ENCODE data around the gene RUFY4.
"Not testable (repeated sequence)": the region's sequence is repeated elsewhere in the genome, so short reads cannot be mapped to it uniquely, and the experiment has no call there.

The RUFY4 gene

DNA sequence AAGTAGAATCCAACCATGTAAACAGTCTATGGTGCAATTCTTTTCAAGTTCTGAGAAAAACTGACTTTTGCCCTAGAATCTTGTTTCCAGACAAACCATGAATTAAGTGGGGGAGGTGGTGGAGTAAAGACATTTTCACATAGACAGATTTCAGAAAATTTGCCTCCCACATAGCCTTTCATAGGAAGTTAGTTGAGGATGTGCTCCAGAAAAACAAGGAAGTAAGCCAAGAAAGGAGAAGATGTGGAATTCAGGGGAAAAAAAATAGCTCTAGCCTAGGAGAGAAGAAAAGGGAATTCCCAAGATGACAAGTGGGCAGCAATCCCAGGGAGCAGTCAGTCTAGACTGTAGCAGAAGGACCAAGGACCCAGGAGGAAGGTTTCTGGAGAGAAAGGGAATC lies 17.4 kb downstream of the RUFY4 start:
- DNase-seq (ENCODE audit: low spot score) = no peak

DNA sequence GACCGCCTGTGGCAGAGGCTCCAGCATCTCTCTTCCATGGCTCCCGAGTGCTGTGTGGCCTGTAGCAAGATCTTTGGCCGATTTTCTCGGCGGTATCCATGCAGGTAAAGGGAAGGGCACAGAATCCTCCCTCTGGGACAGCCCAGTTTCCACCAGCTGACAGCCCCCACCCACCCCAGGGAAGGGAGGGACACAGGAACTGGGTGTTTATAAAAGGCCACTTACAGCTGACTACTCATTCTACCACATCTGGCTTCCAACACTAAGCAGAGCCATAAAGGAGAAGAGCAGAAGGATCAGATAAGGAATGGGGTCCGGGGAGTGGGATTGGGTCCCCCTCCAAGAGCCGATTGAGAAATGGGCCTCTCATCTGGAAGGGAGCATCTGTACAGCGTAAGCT lies 20.2 kb downstream of the RUFY4 start:
- DNase-seq (ENCODE audit: low spot score) = no peak

DNA sequence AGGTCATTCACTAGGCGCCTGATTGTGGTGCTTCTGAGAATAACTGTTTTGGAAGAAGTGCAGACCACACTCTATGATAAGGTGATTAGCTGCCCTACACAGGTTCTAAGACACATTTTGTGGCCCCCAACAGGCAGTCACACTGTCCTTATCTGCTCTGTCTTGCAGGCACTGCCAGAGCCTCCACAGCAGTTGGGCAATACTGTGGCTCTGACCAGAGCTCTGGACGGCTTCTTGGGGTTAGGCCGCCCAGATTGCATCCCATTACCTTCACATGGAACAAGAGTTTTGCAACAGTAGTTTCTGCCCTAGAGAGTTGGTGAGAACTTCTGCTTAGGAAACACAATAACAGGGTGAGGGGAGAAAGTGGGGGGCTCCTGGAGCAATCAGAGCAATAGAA lies 22.7 kb downstream of the RUFY4 start:
- peak; percentile 2 for DNase-seq (ENCODE audit: low spot score)

DNA sequence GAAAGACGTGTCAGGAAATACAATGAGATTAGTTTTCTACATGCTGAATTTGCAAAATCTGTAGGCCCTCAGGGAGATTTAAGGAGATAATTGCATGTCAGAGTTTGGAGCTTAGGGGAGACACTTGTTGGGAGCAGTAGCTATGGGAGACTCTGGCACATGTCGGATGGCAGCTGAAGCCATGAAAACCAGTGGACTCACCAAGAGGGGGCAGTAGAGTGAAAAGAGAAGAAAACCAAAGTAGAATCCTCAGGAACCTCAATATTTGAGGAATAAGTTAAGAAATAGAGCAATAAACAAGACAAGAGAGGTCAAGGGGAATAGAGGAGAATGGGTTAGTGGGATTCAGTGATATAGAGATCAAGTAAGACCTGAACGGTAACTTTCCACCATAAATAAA lies 24.8 kb downstream of the RUFY4 start:
- peak; percentile 2 for DNase-seq (ENCODE audit: low spot score)

DNA sequence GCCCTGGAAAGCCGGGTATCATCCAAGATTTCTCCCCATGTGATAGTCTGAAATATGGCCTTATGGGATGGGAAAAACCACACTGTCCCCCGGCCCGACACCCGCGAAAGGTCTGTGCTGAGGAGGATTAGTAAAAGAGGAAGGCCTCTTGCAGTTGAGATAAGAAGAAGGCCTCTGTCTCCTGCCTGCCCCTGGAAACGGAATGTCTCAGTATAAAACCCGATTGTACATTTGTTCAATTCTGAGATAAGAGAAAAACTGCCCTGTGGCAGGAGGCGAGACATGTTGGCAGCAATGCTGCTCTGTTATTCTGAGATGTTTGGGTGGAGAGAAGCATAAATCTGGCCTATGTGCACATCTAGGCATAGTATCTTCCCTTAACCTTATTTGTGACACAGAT lies 26.8 kb downstream of the RUFY4 start:
- DNase-seq (ENCODE audit: low spot score) = no peak

DNA sequence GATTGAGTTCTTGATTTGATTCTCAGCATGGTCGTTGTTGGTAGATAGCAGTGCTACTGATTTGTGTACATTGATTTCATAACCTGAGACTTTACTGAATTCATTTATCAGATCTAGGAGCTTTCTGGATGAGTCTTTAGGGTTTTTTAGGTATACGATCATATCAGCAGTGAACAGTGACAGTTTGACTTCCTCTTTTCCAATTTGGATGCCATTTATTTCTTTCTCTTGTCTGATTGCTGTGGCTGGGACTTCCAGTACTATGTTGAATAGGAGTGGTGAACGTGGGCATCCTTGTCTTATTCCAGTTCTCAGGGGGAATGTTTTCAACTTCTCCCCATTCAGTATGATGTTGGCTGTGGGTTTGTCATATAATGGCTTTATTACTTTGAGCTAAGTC lies 28.9 kb downstream of the RUFY4 start:
- no peak for DNase-seq (ENCODE audit: low spot score)

DNA sequence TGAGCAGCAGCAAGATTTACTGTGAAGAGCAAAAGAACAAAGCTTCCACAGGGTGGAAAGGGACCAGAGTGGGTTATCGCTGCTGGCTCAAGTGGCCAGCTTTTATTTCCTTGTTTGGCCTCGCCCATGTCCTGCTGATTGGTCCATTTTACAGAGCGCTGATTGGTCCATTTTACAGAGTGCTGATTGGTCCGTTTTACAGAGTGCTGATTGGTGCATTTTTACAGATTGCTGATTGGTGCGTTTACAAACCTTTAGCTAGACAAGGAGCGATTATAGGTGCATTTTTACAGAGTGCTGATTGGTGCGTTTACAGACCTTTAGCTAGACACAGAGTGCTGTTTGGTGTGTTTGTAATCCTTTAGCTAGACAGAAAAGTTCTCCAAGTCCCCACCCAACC lies 39.8 kb downstream of the RUFY4 start:
- not testable (repeated sequence) for DNase-seq (ENCODE audit: low spot score)

DNA sequence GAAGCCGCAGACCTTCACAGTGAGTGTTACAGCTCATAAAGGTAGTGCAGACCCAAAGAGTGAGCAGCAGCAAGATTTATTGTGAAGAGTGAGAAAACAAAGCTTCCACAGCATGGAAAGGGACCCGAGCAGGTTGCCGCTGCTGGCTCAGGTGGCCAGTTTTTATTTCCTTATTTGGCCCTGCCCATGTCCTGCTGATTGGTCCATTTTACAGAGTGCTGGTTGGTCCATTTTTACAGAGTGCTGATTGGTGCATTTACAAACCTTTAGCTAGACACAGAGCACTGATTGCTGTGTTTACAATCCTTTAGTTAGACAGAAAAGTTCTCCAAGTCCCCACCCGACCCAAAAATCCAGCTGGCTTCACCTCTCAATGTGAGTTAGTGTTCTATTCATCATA lies 52.7 kb downstream of the RUFY4 start:
- not testable (repeated sequence) for DNase-seq (ENCODE audit: low spot score)

DNA sequence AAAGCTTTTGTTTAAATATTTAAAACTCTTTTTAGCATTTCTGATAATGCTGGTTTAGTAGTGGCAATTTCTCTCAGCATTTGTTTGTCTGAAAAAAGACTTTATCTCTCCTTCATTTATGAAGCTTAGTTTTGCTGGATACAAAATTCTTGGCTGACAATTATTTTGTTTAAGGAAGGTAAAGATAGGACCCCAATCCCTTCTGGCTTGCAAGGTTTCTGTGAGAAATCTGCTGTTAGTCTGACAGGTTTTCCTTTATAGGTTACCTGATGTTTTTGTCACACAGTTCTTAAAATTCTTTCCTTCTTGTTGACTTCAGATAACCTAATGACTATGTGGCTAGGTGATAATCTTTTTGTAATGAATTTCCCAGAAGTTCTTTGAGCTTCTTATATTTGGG lies 53.2 kb downstream of the RUFY4 start:
- DNase-seq (ENCODE audit: low spot score) = not testable (repeated sequence)

DNA sequence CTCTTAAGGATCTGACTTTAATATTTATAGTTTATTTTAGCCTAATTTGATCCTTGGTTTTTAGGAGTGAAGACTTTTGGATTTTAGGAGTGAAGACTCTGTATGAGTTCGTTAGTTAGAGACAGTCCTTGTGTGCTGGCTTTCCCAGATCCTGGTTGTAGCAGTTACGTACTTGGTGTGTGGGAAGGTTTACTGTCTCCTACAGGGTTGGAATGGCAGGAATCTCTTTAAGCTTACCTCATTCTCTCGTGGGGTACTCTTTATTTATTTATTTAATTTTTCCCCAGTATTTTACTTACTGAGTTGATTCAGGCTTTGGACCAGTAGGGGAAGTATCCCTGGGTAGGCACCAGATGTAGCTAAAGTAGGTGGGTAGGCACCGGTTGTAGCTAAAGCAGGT lies 54.9 kb downstream of the RUFY4 start:
- no peak for DNase-seq (ENCODE audit: low spot score)

DNA sequence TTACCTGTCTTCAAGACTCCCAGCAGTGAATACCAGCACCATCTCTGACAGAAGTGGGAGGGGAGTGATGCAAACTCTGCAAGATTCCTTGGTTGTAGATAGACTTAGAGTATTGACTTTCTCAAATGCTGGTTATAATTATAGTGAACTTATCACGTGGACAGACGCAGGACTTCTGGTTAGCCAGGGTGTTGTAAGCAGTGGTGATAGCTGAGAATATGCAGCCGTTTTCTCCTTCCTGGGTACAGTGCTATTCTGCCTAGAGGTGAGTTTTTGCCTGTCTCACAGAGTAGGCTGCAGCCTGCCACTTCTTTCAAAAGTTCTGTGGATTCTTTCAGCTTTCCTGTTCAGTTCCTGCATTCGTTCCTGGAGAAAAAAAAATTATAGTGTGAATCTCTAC lies 56.0 kb downstream of the RUFY4 start:
- DNase-seq (ENCODE audit: low spot score) = peak; percentile 1

DNA sequence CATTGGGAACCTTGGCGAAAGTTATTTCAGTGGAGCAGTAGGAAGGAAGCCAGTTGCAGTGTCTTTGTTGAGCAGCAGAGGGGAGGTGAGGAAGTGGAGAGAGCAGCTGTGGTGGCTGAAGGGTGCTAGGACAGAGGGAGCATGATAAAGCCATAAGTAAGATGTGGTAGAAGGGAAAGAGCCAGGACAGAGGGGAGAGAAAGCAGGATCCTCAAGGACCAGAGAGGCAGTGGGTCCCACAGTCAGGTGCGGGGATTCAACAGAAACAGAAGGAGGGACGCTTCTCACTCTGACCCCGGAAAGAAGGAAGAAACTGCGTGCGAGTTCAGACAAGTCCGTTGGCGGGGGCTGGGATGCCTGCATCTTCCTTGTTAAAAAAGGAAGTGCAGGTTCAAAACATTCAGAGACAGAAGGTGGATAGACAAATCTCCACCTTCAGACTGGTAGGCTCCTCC lies 56.6 kb downstream of the RUFY4 start, which contains the start of gene CXCR2:
Gene CXCR2, plus strand, starts transcription at position 403 of the 455 bp plus-strand sequence. CDS start 8,774 bp downstream, outside the sequence.
- peak; percentile 1 for DNase-seq (ENCODE audit: low spot score)

DNA sequence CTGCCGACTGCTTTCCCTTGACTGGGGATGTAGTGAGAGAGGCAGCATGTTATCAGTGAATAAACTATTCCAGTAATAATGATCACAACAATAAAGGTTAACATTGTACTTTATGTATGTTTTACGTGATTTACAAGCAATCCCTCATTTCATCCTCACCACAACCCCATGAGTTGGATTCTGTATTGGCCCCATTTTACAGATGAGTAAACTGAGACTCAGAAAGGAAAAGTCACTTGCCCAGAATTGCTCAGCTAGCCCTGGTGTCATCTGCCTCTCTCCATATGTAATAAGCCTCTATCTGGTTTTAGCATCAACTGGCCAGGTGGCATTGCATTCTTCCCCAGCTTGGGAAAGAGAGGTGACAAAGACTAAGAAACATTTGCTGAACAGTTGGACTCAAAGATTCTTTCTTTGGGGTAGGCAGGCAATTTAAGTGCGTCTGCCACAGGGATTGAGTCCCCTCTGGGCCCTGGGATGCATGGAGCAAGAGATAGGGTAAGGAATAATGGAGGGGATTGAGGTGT lies 58.9 kb downstream of the RUFY4 start:
- peak; percentile 3 for DNase-seq (ENCODE audit: low spot score)

DNA sequence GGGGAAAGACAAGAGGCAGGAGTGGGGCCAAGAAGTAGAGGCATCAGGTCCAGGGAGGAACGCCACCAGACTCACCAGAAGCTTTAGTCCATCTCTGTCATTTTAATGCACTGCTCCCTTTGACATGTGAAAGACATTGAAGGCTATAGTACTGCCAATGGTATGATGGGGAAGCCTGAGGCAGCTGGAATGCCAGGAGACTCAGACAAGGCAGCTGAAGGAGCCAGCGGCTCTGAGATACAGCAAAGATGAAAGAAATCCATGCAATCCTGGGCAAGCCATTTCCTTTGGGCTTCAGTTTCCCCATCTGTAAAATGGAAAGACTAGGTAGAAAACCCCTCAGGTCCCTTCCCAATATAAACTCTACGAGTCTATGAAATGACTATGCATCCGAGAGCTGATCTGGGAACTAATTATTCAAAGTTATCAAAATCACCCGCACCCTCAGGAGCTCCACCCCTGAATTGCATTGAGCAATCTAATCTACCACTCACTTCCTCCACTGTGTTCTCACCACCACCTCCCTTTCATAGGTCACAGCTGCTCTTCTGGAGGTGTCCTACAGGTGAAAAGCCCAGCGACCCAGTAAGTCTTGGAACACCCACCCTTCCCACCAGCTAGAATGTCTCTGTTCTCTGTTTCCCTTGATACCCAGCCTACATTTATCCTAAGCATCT lies 59.9 kb downstream of the RUFY4 start:
- DNase-seq (ENCODE audit: low spot score) = no peak

DNA sequence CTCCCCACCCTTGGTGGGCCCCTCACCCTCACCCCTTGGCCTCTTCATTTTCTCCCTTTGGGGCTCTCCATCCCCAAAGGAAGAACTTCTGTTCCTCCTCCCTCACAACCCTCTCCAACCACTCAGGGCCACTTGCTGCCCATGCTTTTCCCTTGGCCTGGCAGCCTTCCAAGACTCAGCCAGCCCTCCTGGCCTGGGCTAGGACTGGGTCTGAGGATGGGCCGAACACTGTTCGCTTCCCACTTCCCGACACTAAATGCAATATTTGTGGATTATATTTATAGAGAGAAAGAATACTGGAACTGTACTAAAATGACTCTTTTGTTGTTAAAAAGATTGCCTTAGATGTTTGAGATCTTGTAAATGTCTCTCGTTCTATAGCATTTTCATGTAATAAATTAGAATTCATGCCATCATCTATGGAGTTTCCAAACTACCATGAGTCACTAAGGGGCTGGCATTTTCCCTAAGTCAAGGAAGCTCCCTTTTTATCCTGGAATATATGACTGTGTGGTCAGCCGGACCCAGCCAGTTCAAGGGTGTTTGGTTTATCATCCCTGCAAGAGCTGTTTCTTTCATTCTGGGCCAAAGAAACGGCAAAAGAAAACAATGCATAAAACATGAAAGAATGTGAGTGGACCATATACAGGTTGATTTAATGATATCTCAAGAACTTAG lies 60.5 kb downstream of the RUFY4 start:
- peak; percentile 1 for DNase-seq (ENCODE audit: low spot score)

DNA sequence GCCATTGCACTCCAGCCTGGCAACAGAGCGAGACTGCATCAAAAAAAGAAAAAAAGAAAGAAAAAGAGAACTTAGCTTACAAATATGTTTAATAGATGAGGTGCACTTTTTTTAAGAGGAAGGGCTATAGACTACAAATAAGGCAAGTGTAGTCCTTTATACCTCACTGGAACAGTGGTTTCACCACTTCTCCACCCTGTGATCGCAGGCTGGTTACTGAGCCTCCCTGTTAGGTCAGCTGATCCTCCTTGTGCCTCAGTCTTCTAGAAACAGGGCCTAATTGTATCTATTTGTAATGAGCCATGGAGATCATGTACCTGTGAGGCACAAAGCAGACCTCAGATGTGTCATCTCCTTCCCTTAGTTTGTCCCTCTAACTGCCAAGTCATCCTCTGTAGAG lies 61.3 kb downstream of the RUFY4 start:
- DNase-seq (ENCODE audit: low spot score) = no peak

DNA sequence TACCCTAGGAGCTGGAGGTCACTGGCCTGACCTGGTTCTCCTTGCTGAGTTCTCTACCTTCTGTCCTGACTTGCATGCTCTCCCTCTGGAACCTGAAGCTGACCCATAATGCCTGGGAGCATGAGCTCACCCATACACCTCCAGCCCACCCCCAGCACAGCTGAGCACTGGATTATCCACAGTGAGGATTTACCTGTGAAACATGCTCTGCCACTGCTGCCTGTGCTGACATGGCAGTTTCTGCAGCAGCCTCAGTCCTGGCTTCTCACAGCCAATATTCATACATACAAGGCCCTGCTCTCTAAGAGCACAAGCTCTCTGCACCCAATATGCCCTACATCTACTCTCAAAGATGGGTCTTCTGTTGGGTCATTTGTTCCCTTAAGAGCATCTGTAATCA lies 61.8 kb downstream of the RUFY4 start:
- DNase-seq (ENCODE audit: low spot score) = no peak

DNA sequence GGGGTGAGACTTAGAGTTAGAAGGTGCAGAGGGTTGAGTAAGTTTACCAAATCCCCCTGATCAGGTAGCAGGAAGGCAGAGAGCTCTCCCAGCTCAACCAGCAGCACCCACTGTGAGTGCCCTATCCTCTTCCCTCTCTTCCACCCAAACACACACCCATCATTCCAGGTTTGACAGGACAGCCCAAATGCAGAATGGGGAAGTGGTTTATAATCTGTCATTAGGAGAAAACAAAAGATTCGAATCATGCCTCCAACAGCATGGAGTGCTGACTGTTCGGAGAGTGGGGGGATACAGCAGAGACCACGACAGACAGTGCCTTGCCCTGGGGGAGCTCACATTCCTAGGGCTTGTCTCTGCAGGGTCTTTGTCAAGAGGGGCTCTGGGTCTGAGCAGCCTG lies 68.5 kb downstream of the RUFY4 start:
- no peak for DNase-seq (ENCODE audit: low spot score)

DNA sequence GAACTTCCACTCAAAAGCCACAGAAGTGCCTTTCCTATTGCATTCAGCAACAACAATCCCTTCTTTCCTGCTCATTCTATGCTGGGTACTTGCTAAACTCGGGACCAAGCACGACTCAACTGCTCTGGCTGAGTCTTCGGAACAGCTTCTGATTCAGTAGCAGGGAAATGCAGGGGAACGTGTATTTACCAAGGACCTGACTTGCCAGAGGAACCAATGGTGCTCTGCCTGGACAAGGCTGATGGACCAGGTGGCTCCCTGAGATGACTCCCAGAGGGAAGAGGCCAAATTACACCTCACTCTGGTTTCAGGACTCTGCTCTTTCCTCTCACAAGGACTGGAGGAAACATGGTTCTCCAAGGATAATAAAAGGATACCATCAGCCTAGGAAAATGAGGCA lies 69.0 kb downstream of the RUFY4 start:
- DNase-seq (ENCODE audit: low spot score) = no peak
